ENCODE results near the gene JARID2. TPM values are rescaled to one million over a fixed set of nuclear protein-coding genes. Genes with fewer than 3 reads are reported as not detected.

Gene JARID2
- total and polyA plus RNA-seq, 2 of the 13 experiments (the other 11 are each of a cell fraction or from before 2014, with no cell fraction given) = 7.5 to 10.3 TPM

DNA sequence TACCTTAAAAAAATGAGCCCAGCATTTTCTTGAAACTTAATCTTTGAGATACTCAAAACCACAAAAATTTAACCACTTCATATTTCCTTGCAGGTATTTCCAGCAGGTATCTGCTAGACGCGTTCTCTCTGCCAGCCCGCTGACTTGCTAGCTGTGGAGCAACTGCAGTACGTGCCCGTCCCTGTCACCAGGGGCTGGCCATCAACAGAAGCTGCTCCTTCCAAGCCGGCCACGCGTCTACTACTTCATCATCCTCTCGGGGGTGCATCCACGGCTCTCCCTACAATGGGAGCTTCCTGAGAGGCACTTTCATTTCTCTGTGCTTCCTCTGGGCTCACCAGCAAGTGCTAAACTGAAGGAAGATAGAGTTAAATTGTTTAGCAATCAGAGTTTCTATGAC, 284.5 kb downstream of the JARID2 start:
- POLR2A ChIA-PET = no interaction called here
- Histone ChIP-seq H2AFZ (ENCODE audit: low read length) (no peak overlapping the region), H3K36me3 (replicated peaks in 1 of 2; ENCODE audit: control insufficient read depth in 1 of 2, insufficient read depth in 2 of 2, low read length in 2 of 2) (peaks cover 8 to 11% of the 10 kb centered on the region in 2 experiments; a peak in 3 of 5 replicates), H3K9me3 (ENCODE audit: low read length) (no peaks in the 10 kb centered on the region), H3K27me3 (ENCODE audit: control insufficient read depth in 1 of 2, insufficient read depth in 2 of 2, low read length in 2 of 2) (no peaks in the 10 kb centered on the region), H3K4me3 (replicated peaks in 1 of 3; ENCODE audit: insufficient read depth in 1 of 3, low read depth in 2 of 3, low read length in 3 of 3) (no peak overlapping the region), H3K4me1 (ENCODE audit: insufficient read depth, low read length) (peaks cover 13% of the 10 kb centered on the region), H3K9ac (ENCODE audit: insufficient read depth, low read depth, low read length) (no peak overlapping the region), H3K4me2 (ENCODE audit: low read depth, low read length) (no peak overlapping the region), H3K79me2 (ENCODE audit: insufficient read depth, low read length) (no peaks in the 10 kb centered on the region), H3K27ac (ENCODE audit: extremely low read length, insufficient read depth, low read length) (no peak overlapping the region), H4K20me1 (ENCODE audit: insufficient read depth, low read length) (no peaks in the 10 kb centered on the region)
- intact Hi-C loops (cut with micrococcal nuclease; ENCODE audit: unreplicated experiment) = no loop called here
- ATAC-seq = no peak
- no peak for TF ChIP-seq ZMAT5 (CRISPR knock-in tag; IDR thresholded peaks at IDR 0.05; ENCODE audit: borderline replicate concordance, low read depth)
- no peak for TF ChIP-seq ZNF652 (CRISPR knock-in tag; IDR thresholded peaks at IDR 0.05; ENCODE audit: borderline replicate concordance, low read depth)
- TF ChIP-seq MXD3 (CRISPR knock-in tag; IDR thresholded peaks at IDR 0.05) = no peak
- TF ChIP-seq, protein P1, sequence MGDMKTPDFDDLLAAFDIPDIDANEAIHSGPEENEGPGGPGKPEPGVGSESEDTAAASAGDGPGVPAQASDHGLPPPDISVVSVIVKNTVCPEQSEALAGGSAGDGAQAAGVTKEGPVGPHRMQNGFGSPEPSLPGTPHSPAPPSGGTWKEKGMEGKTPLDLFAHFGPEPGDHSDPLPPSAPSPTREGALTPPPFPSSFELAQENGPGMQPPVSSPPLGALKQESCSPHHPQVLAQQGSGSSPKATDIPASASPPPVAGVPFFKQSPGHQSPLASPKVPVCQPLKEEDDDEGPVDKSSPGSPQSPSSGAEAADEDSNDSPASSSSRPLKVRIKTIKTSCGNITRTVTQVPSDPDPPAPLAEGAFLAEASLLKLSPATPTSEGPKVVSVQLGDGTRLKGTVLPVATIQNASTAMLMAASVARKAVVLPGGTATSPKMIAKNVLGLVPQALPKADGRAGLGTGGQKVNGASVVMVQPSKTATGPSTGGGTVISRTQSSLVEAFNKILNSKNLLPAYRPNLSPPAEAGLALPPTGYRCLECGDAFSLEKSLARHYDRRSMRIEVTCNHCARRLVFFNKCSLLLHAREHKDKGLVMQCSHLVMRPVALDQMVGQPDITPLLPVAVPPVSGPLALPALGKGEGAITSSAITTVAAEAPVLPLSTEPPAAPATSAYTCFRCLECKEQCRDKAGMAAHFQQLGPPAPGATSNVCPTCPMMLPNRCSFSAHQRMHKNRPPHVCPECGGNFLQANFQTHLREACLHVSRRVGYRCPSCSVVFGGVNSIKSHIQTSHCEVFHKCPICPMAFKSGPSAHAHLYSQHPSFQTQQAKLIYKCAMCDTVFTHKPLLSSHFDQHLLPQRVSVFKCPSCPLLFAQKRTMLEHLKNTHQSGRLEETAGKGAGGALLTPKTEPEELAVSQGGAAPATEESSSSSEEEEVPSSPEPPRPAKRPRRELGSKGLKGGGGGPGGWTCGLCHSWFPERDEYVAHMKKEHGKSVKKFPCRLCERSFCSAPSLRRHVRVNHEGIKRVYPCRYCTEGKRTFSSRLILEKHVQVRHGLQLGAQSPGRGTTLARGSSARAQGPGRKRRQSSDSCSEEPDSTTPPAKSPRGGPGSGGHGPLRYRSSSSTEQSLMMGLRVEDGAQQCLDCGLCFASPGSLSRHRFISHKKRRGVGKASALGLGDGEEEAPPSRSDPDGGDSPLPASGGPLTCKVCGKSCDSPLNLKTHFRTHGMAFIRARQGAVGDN (CRISPR knock-in tag; IDR thresholded peaks at IDR 0.05) = no peak
- TF ChIP-seq ASH2L (IDR thresholded peaks at IDR 0.05; ENCODE audit: insufficient read length, low read depth, low read length) = no peak
- no peak for TF ChIP-seq KDM3A (CRISPR knock-in tag; IDR thresholded peaks at IDR 0.05; ENCODE audit: low read depth)
- TF ChIP-seq, protein P2, sequence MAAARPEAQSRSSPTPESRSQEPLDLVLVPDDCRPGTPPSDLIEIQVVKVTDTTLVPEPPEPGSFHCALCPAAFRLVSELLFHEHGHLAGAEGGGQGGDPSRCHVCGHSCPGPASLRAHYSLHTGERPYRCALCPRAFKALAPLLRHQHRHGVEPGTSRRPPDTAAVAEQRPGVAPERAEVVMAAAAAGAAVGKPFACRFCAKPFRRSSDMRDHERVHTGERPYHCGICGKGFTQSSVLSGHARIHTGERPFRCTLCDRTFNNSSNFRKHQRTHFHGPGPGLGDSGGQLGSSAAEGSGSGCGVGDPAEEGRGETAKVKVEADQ (CRISPR knock-in tag; IDR thresholded peaks at IDR 0.05; ENCODE audit: borderline replicate concordance) = no peak
- no peak for TF ChIP-seq ZNF121 (CRISPR knock-in tag; IDR thresholded peaks at IDR 0.05)
- no peak for TF ChIP-seq HNRNPH1 (optimal IDR thresholded peaks at IDR 0.05; ENCODE audit: low read depth, low read length)
- TF ChIP-seq CCAR2 (optimal IDR thresholded peaks at IDR 0.05; ENCODE audit: low read depth, low read length) = no peak
- TF ChIP-seq FOXO4 (CRISPR knock-in tag; conservative IDR thresholded peaks at IDR 0.05) = no peak
- TF ChIP-seq CREB1 (IDR thresholded peaks at IDR 0.05) = no peak
- TF ChIP-seq CREB1 (CRISPR knock-in tag; IDR thresholded peaks at IDR 0.05) = no peak
- TF ChIP-seq ARID2 (CRISPR knock-in tag; IDR thresholded peaks at IDR 0.05; ENCODE audit: borderline replicate concordance) = no peak
- no TSS peak for BruUV-seq (replicated peaks)
- no peak for DNase-seq (ENCODE audit: low spot score)
- CTCF ChIA-PET (ENCODE audit: low intra/inter-chr PET ratio, low total read pairs) = no interaction called here
- FAIRE-seq = no peak
- WGBS (ENCODE audit: low lambda C conversion rate) = 98% methylated on average over 10 of the region's 10 CpGs
- in situ Hi-C loops (cut with HindIII; ENCODE audit: extremely low pct_ligation_motif_present, low pct_unique_long_range_greater_than_20kb) = no loop called here

Data from HepG2 (cell line).